ENCODE results near the gene CYS1.

- TF ChIP-seq CTCF (IDR thresholded peaks at IDR 0.05; ENCODE audit: low read depth, low read length), result no peak
- no peak for TF ChIP-seq POLR2A (IDR thresholded peaks at IDR 0.05; ENCODE audit: extremely low read depth, insufficient read length)
- TF ChIP-seq MAX (IDR thresholded peaks at IDR 0.05; ENCODE audit: low read depth, low read length), result no peak
- TF ChIP-seq MYC (IDR thresholded peaks at IDR 0.05; ENCODE audit: low read depth, low read length), result no peak
Measured at GRCh38 chr2:10033251-10034006, 46.8 kb downstream of the CYS1 start.

Measured in NB4 (cell line).